ENCODE data around the gene CAPZA2.

The CAPZA2 gene

DNA sequence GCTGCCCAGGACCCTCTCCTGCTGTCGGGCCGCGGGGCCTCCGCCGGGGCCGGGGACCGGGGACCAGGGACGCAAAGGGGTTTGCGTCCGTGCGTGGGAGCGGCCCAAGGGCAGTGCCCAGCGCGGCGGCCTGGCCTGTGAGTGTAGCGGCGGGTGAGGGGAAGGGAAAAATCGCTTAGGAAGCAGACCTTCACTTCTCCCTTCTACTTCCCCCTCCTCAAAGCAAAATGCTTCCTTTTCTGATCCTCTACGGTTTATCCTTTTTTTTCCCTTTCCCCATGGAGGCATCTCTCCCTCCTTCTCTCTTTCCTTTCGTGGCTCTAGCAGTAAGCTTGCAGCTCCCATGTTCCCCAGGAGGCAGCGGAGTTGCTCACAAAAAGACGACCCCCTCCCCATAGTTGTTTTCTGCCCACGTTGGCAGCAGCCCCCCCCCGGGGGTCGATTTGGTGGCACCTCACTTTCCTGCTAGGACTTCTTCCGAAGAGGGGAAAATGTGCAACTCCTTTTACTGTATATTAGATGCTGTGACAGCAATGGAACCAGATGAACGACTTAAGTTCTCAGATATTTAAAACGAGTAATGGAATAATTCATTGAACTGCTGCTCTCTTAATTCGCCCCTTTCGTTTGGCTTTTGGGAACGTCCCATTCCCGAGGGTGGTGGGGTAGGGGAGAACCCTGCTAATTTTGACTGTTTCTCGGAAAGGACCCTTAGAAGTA lies 724 bp downstream of the CAPZA2 start:
- no peak for DNase-seq (ENCODE audit: low spot score)

DNA sequence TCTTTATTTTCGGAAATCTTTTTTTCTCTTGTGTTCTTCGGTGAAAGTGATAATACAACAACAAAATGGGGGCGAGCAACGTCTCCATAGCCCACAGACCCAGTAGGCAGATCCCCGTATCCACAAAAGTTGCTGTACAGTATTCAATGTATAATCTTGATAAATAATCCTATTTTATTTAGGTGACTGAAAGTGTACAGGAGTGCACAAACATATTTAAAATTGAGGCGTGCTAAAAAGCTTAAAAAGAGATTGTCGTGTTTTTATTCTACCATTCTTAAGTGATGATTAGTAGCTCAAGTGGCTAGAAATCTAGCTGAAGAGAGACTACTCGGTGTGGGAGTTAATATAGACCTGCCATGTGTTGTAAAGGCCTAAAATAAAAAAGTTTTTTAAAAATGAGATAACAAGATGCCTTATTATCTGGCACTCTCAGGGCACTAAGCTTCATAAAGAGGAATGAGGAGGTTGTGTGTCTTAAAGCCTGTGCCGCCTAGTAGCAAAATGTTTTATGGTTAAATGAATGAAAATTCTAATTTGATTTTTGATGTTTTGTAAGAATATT lies 1.6 kb downstream of the CAPZA2 start:
- DNase-seq (ENCODE audit: low spot score): no peak

DNA sequence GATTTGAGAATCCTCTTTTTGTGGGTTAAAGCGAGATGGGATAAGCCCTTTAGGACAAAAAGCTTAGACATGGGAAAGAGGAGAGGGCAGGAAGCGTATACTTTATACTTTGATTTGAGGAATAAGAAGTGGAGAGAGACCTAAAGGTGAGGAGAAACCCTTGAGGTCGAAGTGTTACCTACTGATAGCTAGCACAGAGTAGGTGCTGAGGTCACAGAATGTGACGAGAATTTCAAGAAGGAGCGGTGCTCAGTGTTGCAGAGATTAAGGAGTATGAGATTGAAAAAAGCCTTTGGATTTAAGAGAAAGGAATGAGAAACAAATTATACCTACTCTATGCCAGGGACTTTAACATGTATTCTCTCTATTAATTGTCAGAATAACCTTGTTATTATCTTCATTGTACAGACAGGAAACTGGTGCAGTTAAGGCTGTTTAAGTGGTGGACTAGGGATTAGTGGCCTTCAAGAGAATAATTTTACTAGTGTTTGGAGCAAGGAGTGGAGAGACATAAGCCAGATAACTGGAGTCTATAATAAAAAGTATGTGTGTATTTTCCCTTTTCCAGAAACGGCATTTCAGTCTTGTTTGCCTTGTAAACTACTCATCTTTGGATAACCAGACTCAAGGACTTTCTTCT lies 8.8 kb downstream of the CAPZA2 start:
- no peak for DNase-seq (ENCODE audit: low spot score)

DNA sequence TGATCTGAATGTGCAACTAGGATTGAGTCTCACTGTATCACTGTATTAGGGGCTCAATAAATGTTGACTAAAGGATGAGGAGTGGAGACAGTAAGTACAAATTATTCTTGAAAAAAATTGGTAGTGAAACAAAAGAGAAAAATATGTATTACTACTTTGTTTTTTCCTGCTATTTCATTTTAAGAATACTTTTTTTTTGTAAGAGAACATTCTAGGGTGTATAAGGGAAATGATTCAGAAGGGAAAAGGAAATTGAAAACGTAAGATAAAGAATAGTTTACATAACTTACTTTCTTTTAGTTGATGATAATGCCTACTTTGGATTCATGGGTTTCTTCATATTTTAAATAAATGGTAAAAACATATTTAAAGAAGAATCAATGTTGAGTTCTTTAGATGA lies 9.6 kb downstream of the CAPZA2 start:
- no peak for DNase-seq (ENCODE audit: low spot score)

DNA sequence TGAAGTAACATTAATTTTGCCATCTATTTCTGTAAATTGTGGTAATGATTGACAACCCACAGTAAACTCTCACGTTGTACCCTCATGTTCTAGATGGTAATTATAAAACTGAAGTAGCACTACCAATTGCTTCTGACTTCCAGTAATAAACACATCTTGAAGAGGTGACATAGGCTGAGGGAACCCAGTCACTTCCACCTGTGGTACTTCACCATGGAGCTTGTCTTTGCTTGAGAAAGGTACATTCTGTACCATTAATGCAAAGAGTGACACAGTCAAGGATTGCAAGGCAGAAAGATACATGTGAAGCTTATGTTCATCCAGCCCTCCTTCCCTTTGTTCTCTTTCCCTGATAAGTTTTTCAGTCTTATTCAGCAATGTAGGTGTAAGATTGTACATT lies 11.2 kb downstream of the CAPZA2 start:
- DNase-seq (ENCODE audit: low spot score): no peak

DNA sequence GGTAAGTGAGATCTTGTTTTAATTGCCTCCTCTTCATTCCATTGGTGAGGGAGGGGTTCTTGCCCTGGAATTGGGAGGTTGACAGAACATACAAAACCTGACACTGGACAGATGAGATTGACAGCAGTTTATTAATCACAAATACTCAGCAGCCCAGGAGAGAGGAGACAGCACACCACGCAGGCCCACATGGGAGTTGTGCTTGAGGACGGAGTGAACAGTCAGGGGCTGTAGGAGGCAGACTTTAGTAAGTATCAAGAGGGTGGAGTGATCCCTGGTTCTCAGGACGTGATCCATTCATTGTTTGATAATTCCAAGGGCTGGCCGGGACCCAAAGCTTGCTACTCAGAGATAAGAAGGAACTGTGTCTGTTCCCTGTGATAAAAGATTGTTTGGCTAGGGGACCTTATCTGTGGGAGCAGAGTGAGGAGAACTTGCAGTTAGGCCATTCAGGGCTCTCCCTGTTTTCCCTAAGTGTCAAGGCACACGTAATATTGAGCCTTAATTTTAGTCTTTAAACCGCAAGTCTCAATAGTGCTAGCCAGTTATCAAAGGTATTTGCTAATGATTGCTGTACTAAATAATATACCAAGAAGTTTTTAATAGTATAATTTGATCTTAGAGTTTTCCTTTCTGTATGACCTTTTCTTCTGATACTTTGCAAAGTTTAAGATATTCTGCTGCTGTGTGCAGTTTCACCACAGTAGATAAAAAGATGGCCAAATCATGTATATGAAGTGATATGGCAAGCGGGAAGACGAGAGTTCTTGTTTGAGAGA lies 14.5 kb downstream of the CAPZA2 start:
- DNase-seq (ENCODE audit: low spot score): no peak

DNA sequence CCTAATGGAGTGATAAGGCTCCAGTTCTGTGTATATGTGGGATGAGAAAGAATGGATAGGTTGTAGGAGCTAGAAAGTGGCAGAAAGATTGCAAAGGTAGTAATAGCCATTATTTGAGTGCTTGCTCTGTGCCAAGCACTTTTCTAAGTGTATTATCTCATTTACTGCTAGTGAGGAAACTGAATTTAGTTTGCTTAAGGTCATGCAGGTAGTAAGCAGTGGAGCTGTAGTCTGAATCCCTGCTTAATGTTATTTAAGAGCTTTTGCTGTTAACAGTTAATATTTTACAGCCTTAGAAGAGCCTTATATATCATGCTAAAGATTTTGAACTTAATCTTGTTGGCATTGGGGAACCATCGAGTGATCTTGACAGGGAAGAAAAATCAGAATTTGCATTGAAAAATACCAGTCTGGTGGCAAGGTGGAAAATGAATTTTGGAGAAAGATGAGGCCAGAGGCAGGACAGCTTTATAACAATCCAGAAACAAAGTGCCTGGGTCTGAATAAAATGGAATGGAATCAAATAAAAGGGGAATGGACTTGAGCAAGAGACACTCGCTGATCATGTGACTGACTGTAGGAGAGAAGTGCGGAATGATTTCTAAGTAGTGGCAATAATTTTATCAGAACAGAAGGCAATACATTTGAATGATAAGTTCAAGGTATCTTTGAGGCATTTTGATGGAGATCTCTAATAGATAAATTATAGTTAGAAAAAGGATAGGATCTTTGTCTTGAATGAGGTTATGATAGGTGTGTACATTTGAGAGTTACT lies 15.2 kb downstream of the CAPZA2 start:
- DNase-seq (ENCODE audit: low spot score): no peak

DNA sequence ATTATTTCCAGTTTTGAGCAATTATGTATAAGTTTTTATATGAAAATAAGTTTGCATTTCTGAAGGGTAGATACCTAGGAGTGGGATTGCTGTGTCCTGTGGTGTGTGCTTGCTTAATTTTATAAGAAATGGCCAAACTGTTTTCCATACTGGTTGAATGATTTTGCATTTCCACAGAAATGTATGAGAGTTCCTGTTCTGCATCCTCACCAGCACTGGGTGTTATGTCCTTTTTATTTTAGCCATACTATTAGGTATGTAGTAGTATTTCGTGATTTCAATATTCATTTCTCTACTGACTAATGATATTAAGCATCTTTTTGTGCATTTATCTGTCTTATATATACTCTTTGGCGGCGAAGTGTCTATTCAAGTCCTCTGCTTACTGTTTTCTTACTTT lies 22.3 kb downstream of the CAPZA2 start:
- no peak for DNase-seq (ENCODE audit: low spot score)

DNA sequence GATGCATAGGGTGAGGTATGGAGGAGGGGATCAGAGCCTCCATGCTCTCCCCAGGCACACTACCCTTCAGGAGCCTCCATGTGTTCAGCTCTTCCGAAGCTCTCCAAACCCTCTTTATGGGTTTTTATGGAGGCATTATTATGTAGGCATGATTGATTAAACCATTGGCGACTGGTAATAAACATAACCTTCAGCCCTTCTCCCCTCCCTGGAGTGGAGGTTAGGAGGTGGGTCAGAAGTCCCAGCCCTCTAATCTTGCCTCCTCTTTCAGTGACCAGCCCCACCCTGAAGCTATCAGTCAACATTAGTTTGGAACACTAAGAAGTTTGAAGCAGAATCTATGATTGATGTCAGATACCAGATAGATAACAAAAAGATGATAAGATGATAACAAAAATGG lies 23.3 kb downstream of the CAPZA2 start:
- no peak for DNase-seq (ENCODE audit: low spot score)

DNA sequence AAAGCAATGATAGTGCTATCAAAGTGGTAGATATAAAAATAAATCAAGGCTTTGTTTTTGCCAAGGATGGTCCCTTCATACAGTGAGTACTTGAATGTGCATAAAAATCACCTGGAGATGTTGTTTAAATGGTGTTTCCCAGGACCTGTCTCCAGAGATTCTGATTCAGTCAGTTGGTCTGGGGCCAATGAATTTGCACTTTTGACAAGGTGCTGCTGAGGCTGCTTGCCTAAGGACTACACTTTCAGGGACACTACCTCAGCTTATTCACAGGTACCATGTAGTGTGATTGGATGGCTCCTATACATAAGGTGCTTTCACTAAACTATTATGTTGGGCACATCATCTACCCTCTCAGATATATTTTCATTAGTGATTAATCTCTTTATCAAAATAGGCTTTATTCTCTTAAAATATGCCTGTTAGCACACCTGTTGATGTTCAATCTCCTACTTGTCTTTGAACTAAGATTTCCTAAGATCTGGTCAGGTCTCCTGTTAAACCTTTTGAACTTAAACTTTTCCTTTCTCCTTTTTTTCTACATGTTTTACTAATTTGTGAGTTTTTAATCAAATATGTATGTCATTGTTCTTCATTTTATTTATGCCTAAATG lies 24.3 kb downstream of the CAPZA2 start:
- no peak for DNase-seq (ENCODE audit: low spot score)

DNA sequence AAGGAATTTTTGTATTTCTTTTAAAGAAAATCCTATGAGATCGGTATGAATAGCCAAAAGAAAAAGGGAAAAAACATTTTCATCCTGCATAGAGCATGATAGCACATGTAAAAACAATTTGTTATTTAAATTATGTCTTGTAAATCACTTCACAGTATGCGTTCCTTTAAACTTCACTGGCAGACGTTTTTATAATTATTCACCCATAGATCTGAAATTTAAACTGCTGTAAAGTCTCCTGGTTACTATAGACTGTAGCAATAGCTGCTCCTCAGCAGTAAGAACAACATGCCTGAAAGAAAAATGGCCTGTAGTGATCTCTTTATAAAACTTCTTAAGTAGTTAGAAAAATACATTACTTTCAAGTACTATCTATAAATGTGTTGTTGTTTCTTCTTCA lies 26.5 kb downstream of the CAPZA2 start:
- no peak for DNase-seq (ENCODE audit: low spot score)

DNA sequence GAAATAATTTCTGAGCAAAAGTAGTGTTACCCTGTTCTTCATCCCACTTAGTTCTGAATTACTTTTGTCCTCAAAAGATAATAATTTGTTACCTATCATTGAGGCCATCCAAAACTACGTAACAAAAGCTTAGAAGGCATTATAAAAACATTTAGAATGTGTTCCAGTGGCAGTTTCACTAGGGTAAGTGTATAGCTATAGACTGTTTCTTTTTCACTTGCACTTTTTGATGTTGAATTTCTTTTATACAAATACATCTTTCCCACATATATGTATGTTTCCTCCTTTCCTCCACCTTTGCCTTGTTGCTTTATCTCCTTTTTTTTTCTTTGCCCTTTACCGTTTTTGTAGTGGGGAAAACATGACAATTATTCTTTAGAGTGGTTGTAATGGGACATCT lies 33.5 kb downstream of the CAPZA2 start:
- DNase-seq (ENCODE audit: low spot score): no peak

DNA sequence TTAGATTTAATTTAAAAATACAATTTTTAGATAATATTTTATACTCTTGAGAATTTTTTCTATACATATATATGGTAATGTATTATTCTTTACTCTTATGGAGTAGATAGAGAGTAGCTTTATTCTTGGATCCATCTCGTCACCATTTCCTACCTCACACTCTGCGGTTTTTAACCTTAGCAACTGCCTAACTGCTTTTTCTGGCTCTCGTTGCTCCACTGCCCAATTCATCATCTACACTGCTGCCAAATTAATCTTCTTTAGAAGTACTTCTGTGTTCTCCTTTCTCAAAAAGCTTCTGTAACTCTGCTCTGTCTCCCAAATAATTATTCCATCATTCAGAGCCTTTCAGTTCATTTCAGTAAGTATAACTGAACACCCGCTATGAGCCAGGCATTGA lies 35.3 kb downstream of the CAPZA2 start:
- no peak for DNase-seq (ENCODE audit: low spot score)

DNA sequence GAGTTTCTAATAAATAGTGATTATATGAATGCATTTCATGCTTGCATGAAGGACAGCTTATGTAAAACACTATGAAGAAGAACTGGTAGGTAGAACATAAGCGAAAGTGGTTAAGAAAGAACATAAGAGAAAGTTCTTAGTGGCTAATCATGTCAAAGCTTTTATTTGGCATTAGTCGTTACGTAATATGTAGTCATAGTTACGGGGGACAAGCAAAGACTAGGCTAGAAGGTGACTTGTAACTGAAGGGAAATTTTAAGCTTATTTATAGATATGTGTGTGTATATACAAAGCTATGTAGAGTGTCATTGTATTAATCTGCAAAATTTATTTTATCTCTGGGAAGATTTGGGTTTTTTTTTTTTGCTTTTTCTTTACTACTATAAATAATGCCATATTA lies 36.9 kb downstream of the CAPZA2 start:
- DNase-seq (ENCODE audit: low spot score): no peak

DNA sequence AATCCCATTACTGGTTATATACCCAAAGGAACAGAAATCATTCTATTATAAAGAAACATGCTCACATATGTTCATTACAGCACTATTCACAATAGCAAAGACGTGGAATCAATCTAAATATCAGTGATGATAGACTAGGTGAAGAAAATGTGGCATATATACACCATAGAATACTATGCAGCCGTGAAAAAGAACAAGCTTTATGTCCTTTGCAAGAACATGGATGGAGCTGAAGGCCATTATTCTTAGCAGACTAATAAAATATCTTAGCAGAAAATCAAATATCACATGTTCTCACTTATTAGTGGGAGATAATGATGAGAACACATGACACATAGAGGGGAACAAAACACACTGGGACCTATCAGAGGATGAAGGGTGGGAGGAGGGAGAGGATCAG lies 38.8 kb downstream of the CAPZA2 start:
- no peak for DNase-seq (ENCODE audit: low spot score)

DNA sequence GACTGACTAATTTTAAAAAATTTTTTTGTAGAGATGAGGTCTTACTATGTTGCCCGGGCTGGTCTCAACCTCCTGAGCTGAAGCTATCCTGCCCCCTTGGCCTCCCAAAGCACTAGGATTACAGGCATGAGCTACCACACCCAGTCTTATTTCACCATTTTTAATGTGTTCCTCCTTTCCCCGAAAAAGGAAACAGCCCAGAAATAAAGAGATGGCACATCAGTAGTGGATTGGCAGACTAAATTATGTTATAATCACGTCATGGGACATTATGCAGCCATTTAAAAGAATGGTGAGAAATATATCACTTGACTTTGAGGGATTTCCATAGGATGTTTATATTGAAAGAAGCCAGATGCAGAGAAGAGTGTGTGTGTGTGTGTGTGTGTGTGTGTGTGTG lies 40.5 kb downstream of the CAPZA2 start:
- no peak for DNase-seq (ENCODE audit: low spot score)

DNA sequence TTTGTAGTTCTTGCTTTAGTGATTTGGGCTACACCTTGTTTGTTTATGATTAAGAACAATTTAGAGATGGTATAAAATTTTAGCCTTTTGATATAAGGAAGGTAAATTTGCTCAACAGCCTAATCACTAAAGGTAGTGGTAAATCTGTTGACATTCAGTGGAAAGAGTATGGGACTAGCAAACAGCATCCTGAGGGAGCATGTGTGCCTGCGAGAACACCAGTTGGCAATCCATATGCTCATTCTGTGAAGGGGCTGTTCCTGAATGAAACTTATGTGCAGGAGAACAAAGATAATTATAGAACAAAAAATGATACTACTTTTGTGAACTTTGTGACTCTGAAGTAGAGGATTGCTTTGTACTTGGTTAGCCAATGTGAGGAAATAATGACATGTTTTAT lies 44.0 kb downstream of the CAPZA2 start:
- DNase-seq (ENCODE audit: low spot score): no peak

DNA sequence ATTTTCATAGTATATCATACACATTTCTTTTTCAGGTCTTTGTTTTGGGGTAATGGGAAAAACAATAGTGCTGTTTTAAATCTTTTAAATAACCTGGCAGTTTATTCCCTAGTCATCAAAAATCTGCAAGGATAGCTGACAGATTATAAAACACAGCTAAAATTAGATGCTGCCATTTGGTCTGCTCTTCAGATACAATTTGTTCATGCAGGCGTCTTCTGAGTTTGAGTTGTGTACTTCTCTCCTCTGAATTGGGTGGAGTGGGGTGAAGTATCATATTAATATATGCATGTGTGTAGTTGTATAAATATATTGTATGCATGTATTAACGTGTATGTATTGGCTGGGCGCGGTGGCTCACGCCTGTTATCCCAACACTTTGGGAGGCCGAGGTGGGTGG lies 48.0 kb downstream of the CAPZA2 start:
- DNase-seq (ENCODE audit: low spot score): no peak

DNA sequence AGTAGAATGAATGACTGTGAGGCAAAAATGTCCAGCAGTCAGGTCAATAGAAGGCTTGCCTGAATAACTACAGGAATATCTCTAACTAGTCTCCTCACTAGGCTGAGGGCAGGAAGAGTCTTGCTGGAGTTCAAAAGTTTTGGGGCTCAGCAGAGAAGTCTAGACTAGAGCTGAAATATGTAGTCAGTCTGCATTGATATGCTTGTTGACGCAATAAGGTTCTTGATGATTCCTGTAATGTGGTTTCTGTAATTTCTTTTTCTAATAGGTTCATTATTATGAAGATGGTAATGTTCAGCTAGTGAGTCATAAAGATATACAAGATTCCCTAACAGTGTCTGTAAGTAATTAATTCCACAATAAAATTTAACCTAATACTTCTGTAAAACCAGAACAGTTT lies 49.4 kb downstream of the CAPZA2 start:
- no peak for DNase-seq (ENCODE audit: low spot score)

DNA sequence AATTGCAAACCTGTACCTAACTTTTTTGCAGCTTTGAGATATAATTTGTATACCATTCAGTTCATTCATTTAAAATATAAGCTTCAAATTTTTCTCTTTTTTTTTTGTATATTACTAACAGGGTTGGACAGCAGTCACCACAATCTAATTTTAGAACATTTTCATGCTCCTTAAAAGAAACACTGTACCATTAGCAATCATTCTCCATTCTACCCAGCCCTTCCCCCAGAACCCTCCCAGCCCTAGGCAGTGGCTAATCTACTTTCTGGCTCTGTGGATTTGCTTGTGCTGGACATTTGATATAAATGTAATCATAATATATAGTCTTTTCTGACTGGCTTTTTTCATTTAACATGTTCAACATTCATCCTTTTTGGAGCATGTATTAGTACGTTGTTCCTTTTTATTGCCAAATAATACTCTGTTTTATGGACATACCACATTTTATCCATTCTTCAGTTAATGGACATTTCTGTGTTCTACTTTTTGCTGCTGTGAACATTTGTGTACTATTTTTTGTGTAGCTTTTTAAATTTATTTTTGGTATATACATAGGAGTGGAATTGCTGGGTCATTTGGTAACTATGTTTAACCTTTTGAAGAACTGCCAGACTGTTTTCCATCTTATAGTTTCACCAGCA lies 50.0 kb downstream of the CAPZA2 start:
- DNase-seq (ENCODE audit: low spot score): no peak

DNA sequence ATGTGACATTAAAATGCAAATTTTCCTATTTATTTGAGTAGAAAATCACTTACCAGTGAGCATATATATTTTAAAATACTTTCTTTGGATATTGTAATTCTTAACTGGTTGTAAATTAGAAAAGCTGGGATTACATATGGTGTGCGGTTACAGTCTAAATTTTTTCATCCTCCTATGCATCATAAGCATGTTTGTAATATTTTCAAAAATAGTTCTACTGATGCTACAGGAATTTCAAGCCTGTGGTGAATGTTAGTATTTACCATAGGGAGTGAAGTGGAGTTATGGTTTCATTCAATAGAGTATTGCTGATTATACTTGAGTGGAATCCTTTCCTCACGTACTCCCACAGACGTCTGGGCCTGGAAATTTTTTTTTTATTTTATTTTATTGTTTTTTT lies 56.3 kb downstream of the CAPZA2 start:
- no peak for DNase-seq (ENCODE audit: low spot score)

Data from LoVo (cell line).